Measurements from ENCODE around the gene CCNB1IP1. TPM values are rescaled to one million over a fixed set of nuclear protein-coding genes. Genes with fewer than 3 reads are reported as not detected.
"Not testable (repeated sequence)": the region's sequence is repeated elsewhere in the genome, so short reads cannot be mapped to it uniquely, and the experiment has no call there.

Gene CCNB1IP1
- total RNA-seq, 1 experiment from 2014 or later, result 151 TPM

DNA sequence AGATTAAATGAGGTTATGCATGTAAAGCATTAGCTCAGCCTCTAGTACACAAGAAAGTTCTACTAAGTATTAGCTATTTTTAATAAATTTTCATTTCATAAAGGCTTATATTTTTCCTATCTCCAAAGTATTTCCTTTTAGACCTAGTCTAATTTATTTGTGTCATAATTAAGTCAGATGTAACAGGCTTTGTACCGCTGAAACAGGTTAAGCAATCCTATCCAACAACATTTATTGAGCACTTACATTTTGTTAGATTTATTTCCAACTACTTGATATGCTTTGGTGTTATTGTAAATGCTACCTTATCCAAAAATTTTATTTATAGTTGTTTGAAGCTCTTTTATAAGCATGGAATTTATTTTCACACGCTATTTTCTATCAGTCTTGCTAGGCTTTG, 8.6 kb upstream of the CCNB1IP1 start:
- ChIA-PET CTCF (interaction anchor here (1.0 to 1.1 kb wide), 2 partner anchors 9 to 14 kb away, joined by 3 to 4 read pairs; no protein-coding TSS in a partner anchor), POLR2A (interaction anchor here (0.6 to 2.9 kb wide), 7 partner anchors 9 to 341 kb away, joined by 3 to 46 read pairs (median 24); partner anchors contain the start of genes CCNB1IP1 and PIP4P1)
- ATAC-seq (no peak), DNase-seq (ENCODE audit: low spot score) (no peak)
- Mint-ChIP-seq H3K4me3 (peak overlapping the region; percentile 91), H3K9me3 (no peaks in the 10 kb centered on the region), H3K27ac (peak overlapping the region; percentile 98; the same call in 1 of the 2 replicates), H3K36me3 (peaks cover 17% of the 10 kb centered on the region), H3K4me1 (peaks cover 8% of the 10 kb centered on the region), H3K27me3 (ENCODE audit: low read depth) (no peaks in the 10 kb centered on the region)
- TF ChIP-seq, protein P1, sequence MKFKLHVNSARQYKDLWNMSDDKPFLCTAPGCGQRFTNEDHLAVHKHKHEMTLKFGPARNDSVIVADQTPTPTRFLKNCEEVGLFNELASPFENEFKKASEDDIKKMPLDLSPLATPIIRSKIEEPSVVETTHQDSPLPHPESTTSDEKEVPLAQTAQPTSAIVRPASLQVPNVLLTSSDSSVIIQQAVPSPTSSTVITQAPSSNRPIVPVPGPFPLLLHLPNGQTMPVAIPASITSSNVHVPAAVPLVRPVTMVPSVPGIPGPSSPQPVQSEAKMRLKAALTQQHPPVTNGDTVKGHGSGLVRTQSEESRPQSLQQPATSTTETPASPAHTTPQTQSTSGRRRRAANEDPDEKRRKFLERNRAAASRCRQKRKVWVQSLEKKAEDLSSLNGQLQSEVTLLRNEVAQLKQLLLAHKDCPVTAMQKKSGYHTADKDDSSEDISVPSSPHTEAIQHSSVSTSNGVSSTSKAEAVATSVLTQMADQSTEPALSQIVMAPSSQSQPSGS (CRISPR knock-in tag; IDR thresholded peaks at IDR 0.05; ENCODE audit: borderline replicate concordance, low read depth), result no peak
- TF ChIP-seq, protein P2, sequence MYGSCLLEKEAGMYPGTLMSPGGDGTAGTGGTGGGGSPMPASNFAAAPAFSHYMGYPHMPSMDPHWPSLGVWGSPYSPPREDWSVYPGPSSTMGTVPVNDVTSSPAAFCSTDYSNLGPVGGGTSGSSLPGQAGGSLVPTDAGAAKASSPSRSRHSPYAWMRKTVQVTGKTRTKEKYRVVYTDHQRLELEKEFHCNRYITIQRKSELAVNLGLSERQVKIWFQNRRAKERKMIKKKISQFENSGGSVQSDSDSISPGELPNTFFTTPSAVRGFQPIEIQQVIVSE (CRISPR knock-in tag; IDR thresholded peaks at IDR 0.05; ENCODE audit: borderline replicate concordance), result no peak
- TF ChIP-seq ZNF671 (CRISPR knock-in tag; IDR thresholded peaks at IDR 0.05) (no peak), NFATC4 (CRISPR knock-in tag; IDR thresholded peaks at IDR 0.05) (no peak), SMAD4 (CRISPR knock-in tag; IDR thresholded peaks at IDR 0.05) (no peak), NR1H2 (CRISPR knock-in tag; IDR thresholded peaks at IDR 0.05) (no peak), ZNF416 (CRISPR knock-in tag; IDR thresholded peaks at IDR 0.05) (no peak), JUN (CRISPR knock-in tag; IDR thresholded peaks at IDR 0.05) (no peak)
- TF ChIP-seq, protein P3, sequence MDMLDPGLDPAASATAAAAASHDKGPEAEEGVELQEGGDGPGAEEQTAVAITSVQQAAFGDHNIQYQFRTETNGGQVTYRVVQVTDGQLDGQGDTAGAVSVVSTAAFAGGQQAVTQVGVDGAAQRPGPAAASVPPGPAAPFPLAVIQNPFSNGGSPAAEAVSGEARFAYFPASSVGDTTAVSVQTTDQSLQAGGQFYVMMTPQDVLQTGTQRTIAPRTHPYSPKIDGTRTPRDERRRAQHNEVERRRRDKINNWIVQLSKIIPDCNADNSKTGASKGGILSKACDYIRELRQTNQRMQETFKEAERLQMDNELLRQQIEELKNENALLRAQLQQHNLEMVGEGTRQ (CRISPR knock-in tag; IDR thresholded peaks at IDR 0.05), result no peak
- TF ChIP-seq, protein P4, sequence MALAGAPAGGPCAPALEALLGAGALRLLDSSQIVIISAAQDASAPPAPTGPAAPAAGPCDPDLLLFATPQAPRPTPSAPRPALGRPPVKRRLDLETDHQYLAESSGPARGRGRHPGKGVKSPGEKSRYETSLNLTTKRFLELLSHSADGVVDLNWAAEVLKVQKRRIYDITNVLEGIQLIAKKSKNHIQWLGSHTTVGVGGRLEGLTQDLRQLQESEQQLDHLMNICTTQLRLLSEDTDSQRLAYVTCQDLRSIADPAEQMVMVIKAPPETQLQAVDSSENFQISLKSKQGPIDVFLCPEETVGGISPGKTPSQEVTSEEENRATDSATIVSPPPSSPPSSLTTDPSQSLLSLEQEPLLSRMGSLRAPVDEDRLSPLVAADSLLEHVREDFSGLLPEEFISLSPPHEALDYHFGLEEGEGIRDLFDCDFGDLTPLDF (CRISPR knock-in tag; IDR thresholded peaks at IDR 0.05), result no peak
- TF ChIP-seq, protein P5, sequence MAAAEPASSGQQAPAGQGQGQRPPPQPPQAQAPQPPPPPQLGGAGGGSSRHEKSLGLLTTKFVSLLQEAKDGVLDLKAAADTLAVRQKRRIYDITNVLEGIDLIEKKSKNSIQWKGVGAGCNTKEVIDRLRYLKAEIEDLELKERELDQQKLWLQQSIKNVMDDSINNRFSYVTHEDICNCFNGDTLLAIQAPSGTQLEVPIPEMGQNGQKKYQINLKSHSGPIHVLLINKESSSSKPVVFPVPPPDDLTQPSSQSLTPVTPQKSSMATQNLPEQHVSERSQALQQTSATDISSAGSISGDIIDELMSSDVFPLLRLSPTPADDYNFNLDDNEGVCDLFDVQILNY (CRISPR knock-in tag; IDR thresholded peaks at IDR 0.05), result no peak

DNA sequence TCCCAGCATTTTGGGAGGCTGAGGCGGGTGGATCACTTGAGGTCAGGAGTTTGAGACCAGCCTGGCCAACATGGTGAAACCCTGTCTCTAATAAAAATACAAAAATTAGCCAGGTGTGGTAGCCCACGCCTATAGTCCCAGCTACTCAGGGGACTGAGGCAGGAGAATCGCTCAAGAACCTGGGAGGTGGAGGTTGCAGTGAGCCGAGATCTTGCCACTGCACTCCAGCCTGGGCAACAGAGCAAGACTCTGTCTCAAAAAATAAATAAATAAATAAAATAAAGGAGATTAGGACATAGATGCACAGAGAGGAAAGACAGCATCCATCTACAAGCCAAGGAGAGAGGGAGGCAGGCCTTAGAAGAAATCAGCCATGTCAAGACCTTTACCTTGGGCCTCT, 8.0 kb upstream of the CCNB1IP1 start:
- POLR2A ChIA-PET, result interaction anchor here (0.6 kb wide), 1 partner anchor 321 kb away, joined by 3 read pairs; no protein-coding TSS in a partner anchor
- H3K27ac Mint-ChIP-seq; H3K27me3 Mint-ChIP-seq (ENCODE audit: low read depth); ATAC-seq; H3K4me1 Mint-ChIP-seq; DNase-seq (ENCODE audit: low spot score); H3K9me3 Mint-ChIP-seq; CTCF ChIA-PET: not testable (repeated sequence)
- Mint-ChIP-seq H3K36me3 (peaks cover 12% of the 10 kb centered on the region), H3K4me3 (peak overlapping the region; percentile 40; the same call in 1 of the 2 replicates)

DNA sequence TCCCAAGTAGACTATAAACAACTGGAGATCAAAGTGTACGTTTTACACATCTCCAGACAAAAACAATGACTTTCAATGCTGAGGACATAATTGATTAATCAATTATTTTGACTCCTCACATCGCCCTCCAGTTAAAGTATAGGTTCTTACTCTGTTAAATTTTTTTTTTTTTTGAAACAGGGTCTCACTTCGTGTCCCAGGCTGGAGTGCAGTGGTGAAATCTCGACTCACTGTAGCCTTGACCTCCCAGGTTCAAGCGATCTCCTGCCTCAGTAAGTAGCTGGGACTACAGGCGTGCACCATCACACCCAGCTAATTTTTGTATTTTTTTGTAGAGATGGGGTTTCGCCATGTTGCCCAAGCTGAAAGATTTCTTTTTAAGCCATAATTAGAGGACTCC, 938 bp upstream of the CCNB1IP1 start:
- no peak for TF ChIP-seq JUN (CRISPR knock-in tag; IDR thresholded peaks at IDR 0.05)
- no peak for TF ChIP-seq ZNF232 (CRISPR knock-in tag; IDR thresholded peaks at IDR 0.05)
- no peak for TF ChIP-seq ZNF317 (CRISPR knock-in tag; IDR thresholded peaks at IDR 0.05; ENCODE audit: borderline replicate concordance, low read depth)
- TF ChIP-seq, protein P6, sequence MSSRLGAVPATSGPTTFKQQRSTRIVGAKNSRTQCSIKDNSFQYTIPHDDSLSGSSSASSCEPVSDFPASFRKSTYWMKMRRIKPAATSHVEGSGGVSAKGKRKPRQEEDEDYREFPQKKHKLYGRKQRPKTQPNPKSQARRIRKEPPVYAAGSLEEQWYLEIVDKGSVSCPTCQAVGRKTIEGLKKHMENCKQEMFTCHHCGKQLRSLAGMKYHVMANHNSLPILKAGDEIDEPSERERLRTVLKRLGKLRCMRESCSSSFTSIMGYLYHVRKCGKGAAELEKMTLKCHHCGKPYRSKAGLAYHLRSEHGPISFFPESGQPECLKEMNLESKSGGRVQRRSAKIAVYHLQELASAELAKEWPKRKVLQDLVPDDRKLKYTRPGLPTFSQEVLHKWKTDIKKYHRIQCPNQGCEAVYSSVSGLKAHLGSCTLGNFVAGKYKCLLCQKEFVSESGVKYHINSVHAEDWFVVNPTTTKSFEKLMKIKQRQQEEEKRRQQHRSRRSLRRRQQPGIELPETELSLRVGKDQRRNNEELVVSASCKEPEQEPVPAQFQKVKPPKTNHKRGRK (CRISPR knock-in tag; IDR thresholded peaks at IDR 0.05; ENCODE audit: borderline replicate concordance), result no peak
- no peak for TF ChIP-seq EMX1 (CRISPR knock-in tag; IDR thresholded peaks at IDR 0.05)
- TF ChIP-seq ESRRA (CRISPR knock-in tag; IDR thresholded peaks at IDR 0.05; ENCODE audit: borderline replicate concordance), result no peak
- TF ChIP-seq, protein P4 (CRISPR knock-in tag; IDR thresholded peaks at IDR 0.05), result no peak
- POLR2A ChIA-PET, result interaction anchor here (0.7 to 2.8 kb wide), 2 partner anchors 9 to 288 kb away, joined by 3 to 46 read pairs; partner anchors contain the start of gene PARP2
- Mint-ChIP-seq H3K9me3 (no peaks in the 10 kb centered on the region), H3K27me3 (ENCODE audit: low read depth) (no peaks in the 10 kb centered on the region), H3K4me3 (peak overlapping the region; percentile 94), H3K36me3 (peaks cover 19% of the 10 kb centered on the region), H3K4me1 (peaks cover 21% of the 10 kb centered on the region), H3K27ac (no peak overlapping the region)
- no peak for ATAC-seq
- CTCF ChIA-PET, result interaction anchor here (1.3 kb wide), 1 partner anchor 9 kb away, joined by 5 read pairs; no protein-coding TSS in a partner anchor
- no peak for DNase-seq (ENCODE audit: low spot score)
